ENCODE measurements around the gene SYNC. TPM values are rescaled to one million over a fixed set of nuclear protein-coding genes. Genes with fewer than 3 reads are reported as not detected.
A peak's percentile ranks its signal among the peaks of the same experiment; 100 is the strongest.

The SYNC gene
- total and polyA plus RNA-seq, 10 of the 15 experiments (the other 5 are each of a cell fraction or from before 2014, with no cell fraction given) = 0.04 to 0.12 (median 0.05) TPM; not detected in 7

DNA sequence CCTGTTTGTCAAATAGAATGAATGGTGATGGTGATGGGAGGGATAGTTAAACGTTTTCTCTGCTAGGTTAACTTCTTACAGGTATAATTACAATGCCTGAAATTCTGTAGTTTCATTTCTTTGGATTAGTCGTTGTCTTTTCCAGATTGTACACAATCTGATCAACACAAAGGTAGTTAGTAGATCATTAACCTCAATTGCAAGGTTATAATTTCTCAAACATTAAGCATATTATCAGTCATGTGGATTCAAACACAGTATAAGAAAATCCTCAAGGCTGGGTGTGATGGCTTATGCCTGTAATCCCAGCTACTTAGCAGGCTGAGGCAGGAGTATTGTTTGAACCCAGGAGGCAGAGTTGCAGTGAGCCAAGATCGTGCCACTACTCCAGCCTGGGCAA, 20.6 kb downstream of the SYNC start (continued):
- TF ChIP-seq ZNF274 (IDR thresholded peaks at IDR 0.05; ENCODE audit: insufficient read depth, insufficient read length) (no peak), EED (IDR thresholded peaks at IDR 0.05; ENCODE audit: low read depth) (no peak), CEBPB (IDR thresholded peaks at IDR 0.05; ENCODE audit: borderline replicate concordance in 1 of 2, low read depth in 2 of 2, low read length in 2 of 2) (no peak), BMI1 (IDR thresholded peaks at IDR 0.05; ENCODE audit: borderline replicate concordance) (no peak), IRF4 (IDR thresholded peaks at IDR 0.05; ENCODE audit: low read depth, low read length) (no peak), NR2C2 (IDR thresholded peaks at IDR 0.05; ENCODE audit: borderline replicate concordance, control insufficient read depth, insufficient read length, low read depth) (no peak)
- TF ChIP-seq, protein P1, sequence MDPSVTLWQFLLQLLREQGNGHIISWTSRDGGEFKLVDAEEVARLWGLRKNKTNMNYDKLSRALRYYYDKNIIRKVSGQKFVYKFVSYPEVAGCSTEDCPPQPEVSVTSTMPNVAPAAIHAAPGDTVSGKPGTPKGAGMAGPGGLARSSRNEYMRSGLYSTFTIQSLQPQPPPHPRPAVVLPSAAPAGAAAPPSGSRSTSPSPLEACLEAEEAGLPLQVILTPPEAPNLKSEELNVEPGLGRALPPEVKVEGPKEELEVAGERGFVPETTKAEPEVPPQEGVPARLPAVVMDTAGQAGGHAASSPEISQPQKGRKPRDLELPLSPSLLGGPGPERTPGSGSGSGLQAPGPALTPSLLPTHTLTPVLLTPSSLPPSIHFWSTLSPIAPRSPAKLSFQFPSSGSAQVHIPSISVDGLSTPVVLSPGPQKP (IDR thresholded peaks at IDR 0.05; ENCODE audit: low read depth, low read length) = no peak

DNA sequence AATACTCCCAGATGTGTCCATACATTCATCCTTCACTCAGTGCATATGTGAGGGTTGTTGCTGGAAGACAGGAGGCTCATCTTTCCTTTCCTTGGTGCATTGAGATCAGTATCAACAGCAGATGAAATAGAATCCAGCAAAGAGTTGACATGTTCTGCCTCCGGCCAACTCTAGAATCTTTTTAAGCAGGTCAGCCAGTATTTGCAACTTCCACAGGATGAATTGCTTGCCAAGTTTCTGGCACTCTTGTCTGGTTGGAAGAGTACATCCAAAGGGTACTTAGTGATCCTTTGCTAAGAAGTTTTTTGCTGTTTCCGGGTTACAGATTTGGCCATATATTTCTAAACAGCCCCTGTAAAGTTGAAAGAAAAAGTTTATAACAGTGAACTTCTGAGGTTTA, 21.1 kb downstream of the SYNC start:
- Histone ChIP-seq H3K79me2 (ENCODE audit: control insufficient read depth, insufficient read depth, low read length) (no peaks in the 10 kb centered on the region), H3K27me3 (replicated peaks in 1 of 2; ENCODE audit: control insufficient read depth in 2 of 2, insufficient read depth in 2 of 2, low read length in 1 of 2) (no peaks in the 10 kb centered on the region), H3K9ac (ENCODE audit: control insufficient read depth, insufficient read depth, low read length) (no peak overlapping the region), H3K4me1 (ENCODE audit: control insufficient read depth, insufficient read depth, low read length) (no peaks in the 10 kb centered on the region), H2AFZ (ENCODE audit: control insufficient read depth, low read depth, low read length) (no peak overlapping the region), H3K36me3 (ENCODE audit: control insufficient read depth in 2 of 2, insufficient read depth in 2 of 2, low read length in 1 of 2) (peaks cover 4 to 35% of the 10 kb centered on the region in 2 experiments), H4K20me1 (ENCODE audit: control insufficient read depth, insufficient read depth) (no peaks in the 10 kb centered on the region), H3K27ac (ENCODE audit: control insufficient read depth, insufficient read depth) (no peak overlapping the region), H3K4me3 (no peak overlapping the region), H3K4me2 (ENCODE audit: control insufficient read depth, insufficient read depth) (no peak overlapping the region), H3K9me3 (replicated peaks; ENCODE audit: control insufficient read depth, insufficient read depth, low read length) (no peaks in the 10 kb centered on the region)
- no TSS peak for BruUV-seq (replicated peaks)
- DNase-seq (ENCODE audit: low read depth, low spot score) = no peak
- ATAC-seq = no peak
- TF ChIP-seq NFYA (IDR thresholded peaks at IDR 0.05; ENCODE audit: borderline replicate concordance, low read depth, low read length) = no peak
- TF ChIP-seq TCF3 (IDR thresholded peaks at IDR 0.05; ENCODE audit: borderline replicate concordance, insufficient read depth, low read depth, low read length) = no peak
- TF ChIP-seq CREB1 (IDR thresholded peaks at IDR 0.05; ENCODE audit: low read depth) = no peak
- TF ChIP-seq, protein P2, sequence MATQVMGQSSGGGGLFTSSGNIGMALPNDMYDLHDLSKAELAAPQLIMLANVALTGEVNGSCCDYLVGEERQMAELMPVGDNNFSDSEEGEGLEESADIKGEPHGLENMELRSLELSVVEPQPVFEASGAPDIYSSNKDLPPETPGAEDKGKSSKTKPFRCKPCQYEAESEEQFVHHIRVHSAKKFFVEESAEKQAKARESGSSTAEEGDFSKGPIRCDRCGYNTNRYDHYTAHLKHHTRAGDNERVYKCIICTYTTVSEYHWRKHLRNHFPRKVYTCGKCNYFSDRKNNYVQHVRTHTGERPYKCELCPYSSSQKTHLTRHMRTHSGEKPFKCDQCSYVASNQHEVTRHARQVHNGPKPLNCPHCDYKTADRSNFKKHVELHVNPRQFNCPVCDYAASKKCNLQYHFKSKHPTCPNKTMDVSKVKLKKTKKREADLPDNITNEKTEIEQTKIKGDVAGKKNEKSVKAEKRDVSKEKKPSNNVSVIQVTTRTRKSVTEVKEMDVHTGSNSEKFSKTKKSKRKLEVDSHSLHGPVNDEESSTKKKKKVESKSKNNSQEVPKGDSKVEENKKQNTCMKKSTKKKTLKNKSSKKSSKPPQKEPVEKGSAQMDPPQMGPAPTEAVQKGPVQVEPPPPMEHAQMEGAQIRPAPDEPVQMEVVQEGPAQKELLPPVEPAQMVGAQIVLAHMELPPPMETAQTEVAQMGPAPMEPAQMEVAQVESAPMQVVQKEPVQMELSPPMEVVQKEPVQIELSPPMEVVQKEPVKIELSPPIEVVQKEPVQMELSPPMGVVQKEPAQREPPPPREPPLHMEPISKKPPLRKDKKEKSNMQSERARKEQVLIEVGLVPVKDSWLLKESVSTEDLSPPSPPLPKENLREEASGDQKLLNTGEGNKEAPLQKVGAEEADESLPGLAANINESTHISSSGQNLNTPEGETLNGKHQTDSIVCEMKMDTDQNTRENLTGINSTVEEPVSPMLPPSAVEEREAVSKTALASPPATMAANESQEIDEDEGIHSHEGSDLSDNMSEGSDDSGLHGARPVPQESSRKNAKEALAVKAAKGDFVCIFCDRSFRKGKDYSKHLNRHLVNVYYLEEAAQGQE (IDR thresholded peaks at IDR 0.05; ENCODE audit: low read depth, low read length) = no peak
- FAIRE-seq = peak; percentile 54
- in situ Hi-C loops (cut with MboI) (no loop called here), intact Hi-C loops (cut with micrococcal nuclease; ENCODE audit: unreplicated experiment) (no loop called here)
- ChIA-PET SMC1A (ENCODE audit: uncharacterized antibody, unreplicated experiment) (no interaction called here), POLR2A (no interaction called here), RAD21 (ENCODE audit: unreplicated experiment) (no interaction called here), CTCF (no interaction called here)
- 100% methylated on average over 2 of the region's 2 CpGs for WGBS (ENCODE audit: insufficient coverage, insufficient replicate concordance, low lambda C conversion rate, missing lambda C conversion rate)

All from GM12878 (cell line).